OCI-LY7 (cell line): ENCODE results near the gene FBXL17. TPM values are rescaled to one million over a fixed set of nuclear protein-coding genes. Genes with fewer than 3 reads are reported as not detected.

Experiments
- BruUV-seq: library from RNA; stranded (reverse); fragments of 400-500 nt; replicated peaks from 2 replicates; lab custom pipeline; 2021; lab: Mats Ljungman, UMichigan
- CTCF ChIA-PET: fragments of 300-600 bp; sonication (Branson Sonifier 250); formaldehyde crosslinking; loops from one replicate; lab custom pipeline; 2022; ENCODE audit warnings: antibody characterized with exemption; ENCODE audit not compliant: unreplicated experiment; lab: Charles Lee
- POLR2A ChIA-PET: fragments of 300-600 bp; sonication (Branson Sonifier 250); formaldehyde crosslinking; loops from one replicate; lab custom pipeline; 2022; ENCODE audit warnings: antibody characterized with exemption; lab: Charles Lee
- DNase-seq: peaks from one replicate; pipeline ENCODE4 v3.0.0-alpha.2; 2015; ENCODE audit warnings: low spot score
- H2AFZ ChIP-seq: fragments of 200-600 bp; sonication (generic), shearing (Covaris generic); 2 replicates; pipeline ENCODE4 v1.6.1; 2014; ENCODE audit warnings: mild to moderate bottlenecking, antibody characterized with exemption, low read length, moderate library complexity
- H3K27ac ChIP-seq: fragments of 200-600 bp; sonication (generic); 2 replicates; pipeline ENCODE4 v1.5.1; 2014; ENCODE audit warnings: mixed run types, low read depth, mild to moderate bottlenecking, moderate library complexity, low read length, inconsistent platforms; ENCODE audit not compliant: poor library complexity, severe bottlenecking
- H3K36me3 ChIP-seq: fragments of 200-600 bp; sonication (generic); 2 replicates; pipeline ENCODE4 v1.6.1; 2014; ENCODE audit warnings: mild to moderate bottlenecking, antibody characterized with exemption, low read length, moderate library complexity, mixed read lengths; ENCODE audit not compliant: insufficient read depth
- H3K4me1 ChIP-seq: fragments of 200-600 bp; sonication (generic); 2 replicates; pipeline ENCODE4 v1.5.1; 2014; ENCODE audit warnings: mild to moderate bottlenecking, low read length; ENCODE audit not compliant: insufficient read depth, poor library complexity, severe bottlenecking
- H3K4me2 ChIP-seq: fragments of 200-600 bp; sonication (generic); 2 replicates; pipeline ENCODE4 v1.6.1; 2014; ENCODE audit warnings: mild to moderate bottlenecking, low read length
- H3K4me3 ChIP-seq: fragments of 200-600 bp; sonication (generic); 2 replicates; pipeline ENCODE4 v1.5.1; 2014; ENCODE audit warnings: mild to moderate bottlenecking, low read depth, low read length; ENCODE audit not compliant: poor library complexity, severe bottlenecking
- H3K79me2 ChIP-seq: fragments of 200-600 bp; sonication (generic); 2 replicates; pipeline ENCODE4 v1.6.1; 2016; ENCODE audit warnings: low read depth, mild to moderate bottlenecking, low read length, moderate library complexity, mixed read lengths; ENCODE audit not compliant: insufficient read depth
- H3K9me2 ChIP-seq: fragments of 200-600 bp; sonication (generic); 2 replicates; pipeline ENCODE4 v1.6.1; 2016; ENCODE audit warnings: mild to moderate bottlenecking, low read length, mixed read lengths; ENCODE audit not compliant: insufficient read depth
- H3K9me3 ChIP-seq: fragments of 200-600 bp; sonication (generic); 2 replicates; pipeline ENCODE4 v1.6.1; 2014; ENCODE audit warnings: mild to moderate bottlenecking, mixed run types, low read length, mixed read lengths
- H4K20me1 ChIP-seq: fragments of 200-600 bp; sonication (generic); 2 replicates; pipeline ENCODE4 v1.6.1; 2014; ENCODE audit warnings: mild to moderate bottlenecking, antibody characterized with exemption, low read length, moderate library complexity, mixed read lengths; ENCODE audit not compliant: insufficient read depth
- EZH2phosphoT487 ChIP-seq: fragments of 200-600 bp; sonication (generic); IDR thresholded peaks from 2 replicates; pipeline ENCODE4 v1.6.1; 2018; ENCODE audit warnings: low read depth, borderline replicate concordance, mild to moderate bottlenecking, mixed run types, antibody characterized with exemption, low read length, moderate library complexity, mixed read lengths
- intact Hi-C: fragments of 100-400 bp; cut with micrococcal nuclease; formaldehyde crosslinking; loops from one replicate; pipeline ENCODE4 v1.10.0; 2022; ENCODE audit not compliant: unreplicated experiment
- total RNA-seq, 2 experiments: library from RNA; depleted of rRNA in 1 of 2; stranded (reverse); fragments of >200 nt in 1 of 2; shearing (Covaris generic) in 1 of 2; gene quantifications; 2 replicates each; pipeline ENCODE4 v1.2.3, GENCODE V29; 2014 to 2022
- TF ChIP-seq, protein P1 (sequence below): fragments of 200-600 bp; sonication (generic); conservative IDR thresholded peaks from 2 replicates; pipeline ENCODE4 v1.5.1; 2014; ENCODE audit warnings: mild to moderate bottlenecking, antibody characterized with exemption, low read length, moderate library complexity, mixed read lengths

The FBXL17 gene
- total RNA-seq, 2 experiments from 2014 or later: 10.2 to 21.6 TPM

DNA sequence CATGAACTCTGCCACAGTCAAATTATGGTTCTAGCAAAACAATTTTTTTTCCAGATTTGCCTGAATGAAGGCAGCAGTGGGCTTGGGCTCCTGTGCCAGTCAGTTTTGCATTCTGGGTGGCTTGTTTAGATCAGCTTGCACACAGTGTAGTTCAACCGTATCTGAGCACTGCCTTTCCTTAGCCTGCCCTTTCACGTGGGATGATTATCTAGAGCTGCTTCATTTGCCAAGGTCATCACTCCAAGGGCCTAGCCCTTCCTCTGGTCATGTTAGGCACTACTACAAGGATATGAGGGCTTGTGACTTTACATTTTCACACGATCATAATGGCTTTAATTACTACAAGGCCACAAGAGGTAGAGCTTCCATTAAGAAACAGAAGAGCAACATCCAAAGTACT is 560.6 kb downstream of the FBXL17 start:
- no TSS peak for BruUV-seq
- H3K4me1 ChIP-seq: no peaks in the 10 kb centered on the region
- no peaks in the 10 kb centered on the region for H3K9me2 ChIP-seq
- H3K79me2 ChIP-seq: no peaks in the 10 kb centered on the region
- no peak for DNase-seq
- TF ChIP-seq, protein P1, sequence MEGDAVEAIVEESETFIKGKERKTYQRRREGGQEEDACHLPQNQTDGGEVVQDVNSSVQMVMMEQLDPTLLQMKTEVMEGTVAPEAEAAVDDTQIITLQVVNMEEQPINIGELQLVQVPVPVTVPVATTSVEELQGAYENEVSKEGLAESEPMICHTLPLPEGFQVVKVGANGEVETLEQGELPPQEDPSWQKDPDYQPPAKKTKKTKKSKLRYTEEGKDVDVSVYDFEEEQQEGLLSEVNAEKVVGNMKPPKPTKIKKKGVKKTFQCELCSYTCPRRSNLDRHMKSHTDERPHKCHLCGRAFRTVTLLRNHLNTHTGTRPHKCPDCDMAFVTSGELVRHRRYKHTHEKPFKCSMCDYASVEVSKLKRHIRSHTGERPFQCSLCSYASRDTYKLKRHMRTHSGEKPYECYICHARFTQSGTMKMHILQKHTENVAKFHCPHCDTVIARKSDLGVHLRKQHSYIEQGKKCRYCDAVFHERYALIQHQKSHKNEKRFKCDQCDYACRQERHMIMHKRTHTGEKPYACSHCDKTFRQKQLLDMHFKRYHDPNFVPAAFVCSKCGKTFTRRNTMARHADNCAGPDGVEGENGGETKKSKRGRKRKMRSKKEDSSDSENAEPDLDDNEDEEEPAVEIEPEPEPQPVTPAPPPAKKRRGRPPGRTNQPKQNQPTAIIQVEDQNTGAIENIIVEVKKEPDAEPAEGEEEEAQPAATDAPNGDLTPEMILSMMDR: no peak
- TF ChIP-seq EZH2phosphoT487: no peak
- no peak overlapping the region for H3K27ac ChIP-seq
- H3K36me3 ChIP-seq: no peaks in the 10 kb centered on the region
- H3K4me2 ChIP-seq: no peak overlapping the region
- intact Hi-C loops: no loop called here
- no peak overlapping the region for H3K4me3 ChIP-seq
- no peaks in the 10 kb centered on the region for H4K20me1 ChIP-seq
- no peaks in the 10 kb centered on the region for H3K9me3 ChIP-seq
- H2AFZ ChIP-seq: no peak overlapping the region
- ChIA-PET POLR2A (no interaction called here), CTCF (no interaction called here)

DNA sequence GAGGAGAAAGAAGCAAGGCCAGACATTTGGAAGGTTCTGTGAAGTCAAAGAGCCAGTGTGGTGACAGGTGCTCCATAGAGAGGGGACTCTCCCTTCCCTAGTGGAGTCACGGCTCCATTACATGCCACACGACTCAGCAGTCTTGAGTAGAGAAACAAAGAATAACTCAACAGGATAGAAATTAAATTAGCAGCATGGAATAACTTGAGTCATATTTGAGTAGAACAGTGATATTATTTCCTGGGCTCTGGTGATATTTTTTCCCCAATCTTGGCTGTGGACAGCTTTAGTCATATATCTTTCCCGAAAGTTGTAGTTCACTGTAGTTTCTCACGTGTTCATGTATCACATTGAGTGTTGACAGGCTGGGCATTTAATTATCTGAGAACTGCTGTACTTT is 561.5 kb downstream of the FBXL17 start:
- no peak for DNase-seq
- no peaks in the 10 kb centered on the region for H3K9me2 ChIP-seq
- POLR2A ChIA-PET: no interaction called here
- no peak overlapping the region for H2AFZ ChIP-seq
- no peaks in the 10 kb centered on the region for H3K9me3 ChIP-seq
- no TSS peak for BruUV-seq
- TF ChIP-seq, protein P1: no peak
- no peak for TF ChIP-seq EZH2phosphoT487
- H3K4me1 ChIP-seq: no peaks in the 10 kb centered on the region
- intact Hi-C loops: no loop called here
- H3K79me2 ChIP-seq: no peaks in the 10 kb centered on the region
- CTCF ChIA-PET: no interaction called here
- no peak overlapping the region for H3K4me2 ChIP-seq
- no peaks in the 10 kb centered on the region for H4K20me1 ChIP-seq
- H3K27ac ChIP-seq: no peak overlapping the region
- no peaks in the 10 kb centered on the region for H3K36me3 ChIP-seq
- H3K4me3 ChIP-seq: no peak overlapping the region

DNA sequence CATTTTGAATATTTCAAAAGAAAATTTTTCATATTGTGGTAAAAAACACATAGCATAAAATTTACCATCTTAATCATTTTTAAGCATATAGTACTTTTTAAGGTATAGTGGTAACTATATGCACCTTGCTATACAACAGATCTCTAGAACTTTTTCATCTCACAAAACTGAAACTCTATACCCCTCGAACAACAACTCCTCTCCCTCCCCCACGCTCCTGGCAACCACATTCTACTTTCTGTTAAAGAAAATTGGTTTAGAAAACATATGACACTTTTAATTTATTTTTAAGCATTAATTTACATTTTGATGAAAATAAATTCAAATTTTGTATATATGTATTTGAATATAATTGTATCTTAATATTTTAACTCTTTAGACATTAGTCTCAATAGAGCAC is 563.9 kb downstream of the FBXL17 start:
- no TSS peak for BruUV-seq
- CTCF ChIA-PET: no interaction called here
- POLR2A ChIA-PET: interaction anchor here (0.7 kb wide), 1 partner anchor 420 kb away, joined by 3 read pairs; no protein-coding TSS in a partner anchor
- Histone ChIP-seq H4K20me1 (no peaks in the 10 kb centered on the region), H3K27ac (no peak overlapping the region), H2AFZ (no peak overlapping the region), H3K4me3 (no peak overlapping the region), H3K9me2 (no peaks in the 10 kb centered on the region), H3K4me2 (no peak overlapping the region), H3K9me3 (no peaks in the 10 kb centered on the region), H3K79me2 (no peaks in the 10 kb centered on the region), H3K4me1 (no peaks in the 10 kb centered on the region), H3K36me3 (no peaks in the 10 kb centered on the region)
- intact Hi-C loops: no loop called here
- DNase-seq: no peak
- TF ChIP-seq, protein P1: no peak
- TF ChIP-seq EZH2phosphoT487: no peak
